ENCODE results near the gene MAN1A1. TPM values are rescaled to one million over a fixed set of nuclear protein-coding genes. Genes with fewer than 3 reads are reported as not detected.

The MAN1A1 gene
- total RNA-seq, 2 donors from 2014 or later: 24.8 to 35.8 TPM

DNA sequence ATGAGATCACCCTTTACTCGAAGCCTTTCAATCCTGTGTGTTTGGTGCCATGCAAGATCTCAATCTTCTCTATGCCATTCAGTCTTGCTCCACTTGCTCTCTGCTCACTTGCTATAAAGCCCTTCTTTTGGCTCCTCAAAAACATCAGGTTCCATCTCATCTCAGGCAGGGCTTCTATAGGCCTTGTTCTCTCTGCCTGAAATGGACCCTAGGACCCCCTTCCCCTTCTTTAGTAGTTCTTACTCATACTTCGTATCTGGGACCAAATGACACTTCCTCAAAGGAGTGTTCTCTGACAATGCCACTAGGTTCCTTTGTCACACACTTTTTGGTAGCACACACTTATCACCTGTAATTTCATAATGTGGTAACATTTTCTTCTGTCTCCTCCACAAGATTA is 154.4 kb downstream of the MAN1A1 start:
- TF ChIP-seq, protein P1, sequence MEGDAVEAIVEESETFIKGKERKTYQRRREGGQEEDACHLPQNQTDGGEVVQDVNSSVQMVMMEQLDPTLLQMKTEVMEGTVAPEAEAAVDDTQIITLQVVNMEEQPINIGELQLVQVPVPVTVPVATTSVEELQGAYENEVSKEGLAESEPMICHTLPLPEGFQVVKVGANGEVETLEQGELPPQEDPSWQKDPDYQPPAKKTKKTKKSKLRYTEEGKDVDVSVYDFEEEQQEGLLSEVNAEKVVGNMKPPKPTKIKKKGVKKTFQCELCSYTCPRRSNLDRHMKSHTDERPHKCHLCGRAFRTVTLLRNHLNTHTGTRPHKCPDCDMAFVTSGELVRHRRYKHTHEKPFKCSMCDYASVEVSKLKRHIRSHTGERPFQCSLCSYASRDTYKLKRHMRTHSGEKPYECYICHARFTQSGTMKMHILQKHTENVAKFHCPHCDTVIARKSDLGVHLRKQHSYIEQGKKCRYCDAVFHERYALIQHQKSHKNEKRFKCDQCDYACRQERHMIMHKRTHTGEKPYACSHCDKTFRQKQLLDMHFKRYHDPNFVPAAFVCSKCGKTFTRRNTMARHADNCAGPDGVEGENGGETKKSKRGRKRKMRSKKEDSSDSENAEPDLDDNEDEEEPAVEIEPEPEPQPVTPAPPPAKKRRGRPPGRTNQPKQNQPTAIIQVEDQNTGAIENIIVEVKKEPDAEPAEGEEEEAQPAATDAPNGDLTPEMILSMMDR (IDR thresholded peaks at IDR 0.05): no peak
- Histone ChIP-seq H3K4me1 (no peaks in the 10 kb centered on the region), H3K36me3 (peaks cover 9% of the 10 kb centered on the region)

DNA sequence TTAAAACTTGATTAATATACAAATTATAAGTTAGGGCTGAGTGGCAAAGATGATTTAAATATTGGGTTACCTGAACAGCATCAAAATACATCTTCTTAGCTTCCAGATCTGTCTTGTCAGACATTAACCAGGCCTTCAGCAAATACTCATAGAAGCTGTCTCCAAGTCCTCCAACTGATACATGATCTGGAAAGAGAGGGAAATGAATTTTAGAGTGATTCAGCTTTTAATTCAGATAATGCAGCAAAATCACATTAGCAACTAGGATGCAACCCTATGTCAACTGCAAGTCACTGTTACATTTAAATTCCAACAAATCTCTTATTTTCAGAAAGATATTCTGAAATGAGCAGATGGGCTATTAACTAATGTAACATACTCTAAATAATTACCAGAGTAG is 155.9 kb downstream of the MAN1A1 start:
- H3K27ac ChIP-seq: no peak overlapping the region
- no peaks in the 10 kb centered on the region for H3K27me3 ChIP-seq
- no peak overlapping the region for H3K4me3 ChIP-seq
- no peak for DNase-seq (ENCODE audit: low spot score)
- peaks cover 16% of the 10 kb centered on the region for H3K36me3 ChIP-seq
- TF ChIP-seq, protein P1 (IDR thresholded peaks at IDR 0.05): no peak
- H3K4me1 ChIP-seq: no peaks in the 10 kb centered on the region
- no peaks in the 10 kb centered on the region for H3K9me3 ChIP-seq

More for the DNA sequence above, 154.4 kb downstream of the MAN1A1 start:
- Histone ChIP-seq H3K27ac (no peak overlapping the region), H3K9me3 (no peaks in the 10 kb centered on the region), H3K27me3 (no peaks in the 10 kb centered on the region), H3K4me3 (no peak overlapping the region)
- DNase-seq (ENCODE audit: low spot score): no peak

DNA sequence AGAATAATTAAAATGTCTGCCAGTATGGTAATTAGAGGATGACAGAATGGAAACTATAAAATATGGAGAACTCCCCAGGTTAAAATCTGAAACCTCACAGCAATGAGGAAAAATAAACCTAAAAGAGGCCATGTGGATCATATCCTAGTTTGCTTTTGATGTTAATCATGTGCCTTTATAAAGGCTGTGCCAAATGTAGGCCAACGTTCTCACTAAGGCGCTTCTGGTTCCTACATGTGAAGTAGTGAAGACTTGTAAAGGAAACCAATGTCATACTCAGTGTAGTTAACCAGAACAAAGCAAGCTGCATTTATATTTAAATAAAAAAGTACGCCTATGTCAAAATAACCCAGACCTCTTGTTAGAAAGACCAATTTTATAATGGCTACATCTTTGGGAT is 157.4 kb downstream of the MAN1A1 start:
- Histone ChIP-seq H3K9me3 (no peaks in the 10 kb centered on the region), H3K27me3 (no peaks in the 10 kb centered on the region), H3K27ac (no peak overlapping the region), H3K4me3 (no peak overlapping the region), H3K4me1 (no peaks in the 10 kb centered on the region), H3K36me3 (peaks cover 22% of the 10 kb centered on the region)
- no peak for DNase-seq (ENCODE audit: low spot score)
- TF ChIP-seq, protein P1 (IDR thresholded peaks at IDR 0.05): no peak

DNA sequence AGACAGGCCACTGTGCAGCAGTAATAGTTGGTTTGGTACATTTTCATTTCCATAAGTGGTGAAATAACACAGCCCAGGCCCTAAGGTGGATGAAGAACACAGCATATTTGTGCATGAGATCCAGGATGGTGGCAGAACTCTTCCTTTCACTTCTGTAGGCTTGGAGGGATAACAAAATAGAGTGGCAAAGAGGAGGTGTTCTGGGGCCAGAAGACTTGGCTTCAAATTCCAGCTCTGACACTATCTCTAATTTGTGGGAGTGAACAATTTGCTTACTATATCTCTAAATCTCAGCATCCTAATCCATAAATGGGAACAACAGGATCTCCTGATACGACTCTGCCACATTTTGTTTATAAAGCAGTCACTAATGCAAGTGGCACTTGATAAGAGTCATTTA is 159.4 kb downstream of the MAN1A1 start:
- DNase-seq (ENCODE audit: low spot score): no peak
- H3K4me1 ChIP-seq: no peaks in the 10 kb centered on the region
- H3K9me3 ChIP-seq: no peaks in the 10 kb centered on the region
- no peak overlapping the region for H3K4me3 ChIP-seq
- H3K36me3 ChIP-seq: peaks cover 15% of the 10 kb centered on the region
- no peaks in the 10 kb centered on the region for H3K27me3 ChIP-seq
- H3K27ac ChIP-seq: no peak overlapping the region
- TF ChIP-seq, protein P1 (IDR thresholded peaks at IDR 0.05): no peak

DNA sequence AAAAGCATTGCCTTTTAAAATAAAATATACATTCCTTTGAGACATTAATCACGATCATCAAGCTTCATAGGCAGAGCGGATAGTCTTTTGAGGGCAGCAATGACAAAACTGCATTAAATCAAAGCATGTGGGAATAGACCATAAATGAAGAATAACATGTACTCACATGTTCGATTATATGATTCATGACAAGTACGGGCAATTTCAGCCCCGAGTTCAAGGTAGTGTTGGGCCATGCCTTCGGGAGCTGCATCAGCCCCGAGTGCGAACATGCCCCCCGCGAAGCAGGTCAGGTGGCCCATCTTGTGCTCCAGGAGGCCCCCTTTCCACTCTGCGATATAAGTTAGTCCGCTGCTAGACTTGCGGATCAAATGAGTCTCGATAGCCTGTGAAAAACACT is 160.1 kb downstream of the MAN1A1 start:
- no peaks in the 10 kb centered on the region for H3K27me3 ChIP-seq
- H3K4me3 ChIP-seq: no peak overlapping the region
- DNase-seq (ENCODE audit: low spot score): no peak
- H3K4me1 ChIP-seq: no peaks in the 10 kb centered on the region
- TF ChIP-seq, protein P1 (IDR thresholded peaks at IDR 0.05): no peak
- H3K27ac ChIP-seq: no peak overlapping the region
- H3K36me3 ChIP-seq: peaks cover 12% of the 10 kb centered on the region
- H3K9me3 ChIP-seq: no peaks in the 10 kb centered on the region

DNA sequence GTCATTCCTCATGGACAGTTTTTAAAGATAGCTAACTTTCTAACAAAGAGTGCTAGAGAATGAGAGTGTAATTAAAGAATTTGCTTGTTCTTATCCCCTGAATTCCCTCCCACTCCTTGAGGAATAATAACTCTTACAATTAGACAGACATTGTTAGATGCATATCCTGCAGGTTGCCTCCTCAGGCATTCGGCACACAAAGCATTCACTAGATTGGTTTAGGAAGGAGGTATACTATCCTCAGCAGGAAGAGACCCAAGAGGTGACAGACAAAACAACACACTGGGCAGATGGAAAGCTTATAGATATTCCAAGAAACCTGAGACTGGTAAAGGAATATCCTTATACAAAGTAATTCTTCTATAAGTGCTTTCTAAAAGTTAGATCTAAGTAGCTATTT is 162.0 kb downstream of the MAN1A1 start:
- no peak for DNase-seq (ENCODE audit: low spot score)
- Histone ChIP-seq H3K4me1 (no peaks in the 10 kb centered on the region), H3K9me3 (no peaks in the 10 kb centered on the region), H3K27me3 (no peaks in the 10 kb centered on the region), H3K36me3 (peaks cover 12% of the 10 kb centered on the region), H3K4me3 (no peak overlapping the region), H3K27ac (no peak overlapping the region)
- TF ChIP-seq, protein P1 (IDR thresholded peaks at IDR 0.05): no peak

Data from right atrium auricular region (tissue), 2 donors.